Neural cell (in vitro differentiated cells): Measurements from ENCODE around the gene MAMDC4.

Experiments
- CTCF ChIP-seq: fragments of 450-650 bp; IDR thresholded peaks from 2 replicates; pipeline ENCODE4 v1.5.1; 2014; ENCODE audit warnings: antibody characterized with exemption, mild to moderate bottlenecking, moderate library complexity; ENCODE audit not compliant: poor library complexity, severe bottlenecking
- EP300 ChIP-seq: fragments of 450-650 bp; conservative IDR thresholded peaks from 2 replicates; pipeline ENCODE4 v1.6.1; 2014; ENCODE audit warnings: antibody characterized with exemption, mild to moderate bottlenecking, moderate library complexity; ENCODE audit not compliant: poor library complexity, severe bottlenecking
- EZH2 ChIP-seq: fragments of 200-600, 300-800 bp; shearing (Covaris generic), sonication (generic); IDR thresholded peaks from 2 replicates; pipeline ENCODE4 v1.6.1; 2014; ENCODE audit warnings: antibody characterized with exemption, low read length, borderline replicate concordance, mild to moderate bottlenecking; ENCODE audit not compliant: insufficient read depth, poor library complexity, severe bottlenecking
- POLR2AphosphoS5 ChIP-seq: IDR thresholded peaks from 2 replicates; pipeline ENCODE4 v1.6.1; 2012
- RAD21 ChIP-seq: fragments of 450-650 bp; conservative IDR thresholded peaks from 2 replicates; pipeline ENCODE4 v1.6.1; 2014; ENCODE audit warnings: antibody characterized with exemption, mild to moderate bottlenecking, moderate library complexity
- SMC3 ChIP-seq: fragments of 450-650 bp; conservative IDR thresholded peaks from 2 replicates; pipeline ENCODE4 v1.6.1; 2014; ENCODE audit warnings: antibody characterized with exemption, mild to moderate bottlenecking, moderate library complexity; ENCODE audit not compliant: poor library complexity
- TAF1 ChIP-seq: IDR thresholded peaks from 2 replicates; pipeline ENCODE4 v1.6.1; 2012; ENCODE audit warnings: low read depth

- no peak for TF ChIP-seq CTCF
- TF ChIP-seq RAD21: no peak
- TF ChIP-seq EP300: no peak
- TF ChIP-seq EZH2: no peak
- TF ChIP-seq SMC3: no peak
- TF ChIP-seq TAF1: no peak
- TF ChIP-seq POLR2AphosphoS5: no peak
Measured at GRCh38 chr9:136828474-136829140, 23.5 kb upstream of the MAMDC4 start.
